ENCODE results near the gene SUCLG2.

The SUCLG2 gene

DNA sequence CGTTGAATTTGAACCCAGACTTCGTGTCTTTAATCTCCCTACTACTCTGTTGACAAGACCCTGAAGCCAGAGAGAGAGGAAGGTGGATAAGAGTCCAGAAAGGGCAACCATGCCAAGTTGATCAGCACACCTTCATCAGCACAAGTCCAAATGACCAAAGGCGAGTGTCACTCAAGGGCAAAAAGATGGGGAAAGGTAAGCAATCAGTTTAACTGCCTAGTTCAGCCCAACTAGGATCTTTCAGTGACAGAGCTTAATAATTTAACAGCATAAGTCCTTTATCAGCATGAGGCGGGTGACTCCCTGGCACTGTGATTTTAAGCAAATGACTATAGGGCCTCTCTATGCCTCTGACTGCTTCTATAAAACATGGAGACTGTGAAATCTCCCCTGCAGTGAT lies 6.2 kb downstream of the SUCLG2 start:
- Histone ChIP-seq H3K14ac (ENCODE audit: low read length in 2 of 2) (no peak overlapping the region), H3K4me3 (ENCODE audit: insufficient read depth in 1 of 2, low read depth in 1 of 2, low read length in 2 of 2) (no peak overlapping the region), H4K91ac (ENCODE audit: low read length) (peak overlapping the region; percentile 40), H3K9me3 (ENCODE audit: control insufficient read depth, low read length) (no peaks in the 10 kb centered on the region), H3K9ac (ENCODE audit: low read length) (peak overlapping the region; percentile 60), H3K27ac (ENCODE audit: low read length, poor library complexity, severe bottlenecking) (peak overlapping the region; percentile 84), H3K27me3 (ENCODE audit: control insufficient read depth in 1 of 2, insufficient read depth in 1 of 2, low read length in 2 of 2) (no peaks in the 10 kb centered on the region), H2AFZ (ENCODE audit: low read depth, low read length) (no peak overlapping the region), H2BK120ac (ENCODE audit: low read depth, low read length) (no peak overlapping the region), H3K79me1 (replicated peaks; ENCODE audit: low read length, poor library complexity, severe bottlenecking) (peaks cover 9% of the 10 kb centered on the region), H3K4me1 (ENCODE audit: control insufficient read depth, insufficient read depth, low read depth, low read length) (peaks cover 5% of the 10 kb centered on the region), H3K36me3 (ENCODE audit: control insufficient read depth in 1 of 2, insufficient read depth in 2 of 2, low read depth in 1 of 2, low read length in 2 of 2) (peaks cover 4 to 9% of the 10 kb centered on the region in 2 experiments), H3K4me2 (ENCODE audit: low read length, poor library complexity, severe bottlenecking) (no peak overlapping the region), H2AK5ac (ENCODE audit: low read length, severe bottlenecking) (peak overlapping the region; percentile 89), H2BK15ac (ENCODE audit: low read depth, poor library complexity, severe bottlenecking) (no peak overlapping the region), H4K8ac (ENCODE audit: low read length) (peak overlapping the region; percentile 64), H3K23ac (ENCODE audit: low read length in 2 of 2) (no peak overlapping the region), H3K18ac (ENCODE audit: low read depth in 1 of 2, low read length in 2 of 2) (peak overlapping the region; percentile 67 to 87), H3K4ac (ENCODE audit: low read depth in 1 of 2, low read length in 2 of 2) (peak overlapping the region in 1 of 2 experiments; percentile 4), H2BK5ac (ENCODE audit: low read depth, low read length, poor library complexity, severe bottlenecking) (peak overlapping the region; percentile 59), H2BK12ac (ENCODE audit: low read length in 2 of 2) (peak overlapping the region; percentile 59 to 88)
- 100% methylated on average over 2 of the region's 4 CpGs for WGBS
- DNase-seq: peak; percentile 11

DNA sequence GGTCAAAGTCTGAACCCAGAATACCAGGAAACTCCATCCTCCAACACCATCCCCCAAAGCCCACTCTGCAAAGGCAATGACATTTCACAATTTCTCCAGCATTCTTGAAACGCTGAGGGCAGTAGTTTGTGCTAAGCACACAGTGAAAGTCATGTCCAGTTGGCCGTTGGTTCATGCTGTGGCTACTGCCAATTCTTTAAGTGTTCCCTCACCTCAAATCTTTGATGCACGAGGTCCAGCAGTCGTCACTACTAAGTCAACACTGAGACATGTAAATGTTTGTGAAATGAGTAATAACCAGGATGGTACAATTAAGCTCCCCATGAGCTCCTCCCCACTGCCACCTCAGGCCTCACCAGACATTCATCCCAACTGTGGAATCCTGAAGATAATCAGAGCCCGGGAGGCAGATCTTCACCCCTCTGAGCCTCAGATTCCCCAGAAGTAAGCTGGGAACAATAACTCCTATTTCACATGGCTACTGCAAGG lies 7.0 kb downstream of the SUCLG2 start:
- 0% methylated on average over 4 of the region's 5 CpGs for WGBS
- Histone ChIP-seq H3K9ac (ENCODE audit: low read length) (peak overlapping the region; percentile 62), H2BK120ac (ENCODE audit: low read depth, low read length) (no peak overlapping the region), H4K91ac (ENCODE audit: low read length) (no peak overlapping the region), H3K27ac (ENCODE audit: low read length, poor library complexity, severe bottlenecking) (peak overlapping the region; percentile 84), H2AK5ac (ENCODE audit: low read length, severe bottlenecking) (no peak overlapping the region), H3K27me3 (ENCODE audit: control insufficient read depth in 1 of 2, insufficient read depth in 1 of 2, low read length in 2 of 2) (no peaks in the 10 kb centered on the region), H3K9me3 (ENCODE audit: control insufficient read depth, low read length) (no peaks in the 10 kb centered on the region), H2BK15ac (ENCODE audit: low read depth, poor library complexity, severe bottlenecking) (no peak overlapping the region), H3K4ac (ENCODE audit: low read depth in 1 of 2, low read length in 2 of 2) (no peak overlapping the region), H3K4me2 (ENCODE audit: low read length, poor library complexity, severe bottlenecking) (no peak overlapping the region), H3K36me3 (ENCODE audit: control insufficient read depth in 1 of 2, insufficient read depth in 2 of 2, low read depth in 1 of 2, low read length in 2 of 2) (peaks cover 4 to 16% of the 10 kb centered on the region in 2 experiments), H2BK12ac (ENCODE audit: low read length in 2 of 2) (no peak overlapping the region), H3K14ac (ENCODE audit: low read length in 2 of 2) (no peak overlapping the region), H3K18ac (ENCODE audit: low read depth in 1 of 2, low read length in 2 of 2) (no peak overlapping the region), H2BK5ac (ENCODE audit: low read depth, low read length, poor library complexity, severe bottlenecking) (no peak overlapping the region), H3K4me3 (ENCODE audit: insufficient read depth in 1 of 2, low read depth in 1 of 2, low read length in 2 of 2) (no peak overlapping the region), H2AFZ (ENCODE audit: low read depth, low read length) (no peak overlapping the region), H3K23ac (ENCODE audit: low read length in 2 of 2) (no peak overlapping the region), H3K79me1 (replicated peaks; ENCODE audit: low read length, poor library complexity, severe bottlenecking) (peaks cover 9% of the 10 kb centered on the region), H3K4me1 (ENCODE audit: control insufficient read depth, insufficient read depth, low read depth, low read length) (peaks cover 5% of the 10 kb centered on the region), H4K8ac (ENCODE audit: low read length) (no peak overlapping the region)
- peak; percentile 99 for DNase-seq

DNA sequence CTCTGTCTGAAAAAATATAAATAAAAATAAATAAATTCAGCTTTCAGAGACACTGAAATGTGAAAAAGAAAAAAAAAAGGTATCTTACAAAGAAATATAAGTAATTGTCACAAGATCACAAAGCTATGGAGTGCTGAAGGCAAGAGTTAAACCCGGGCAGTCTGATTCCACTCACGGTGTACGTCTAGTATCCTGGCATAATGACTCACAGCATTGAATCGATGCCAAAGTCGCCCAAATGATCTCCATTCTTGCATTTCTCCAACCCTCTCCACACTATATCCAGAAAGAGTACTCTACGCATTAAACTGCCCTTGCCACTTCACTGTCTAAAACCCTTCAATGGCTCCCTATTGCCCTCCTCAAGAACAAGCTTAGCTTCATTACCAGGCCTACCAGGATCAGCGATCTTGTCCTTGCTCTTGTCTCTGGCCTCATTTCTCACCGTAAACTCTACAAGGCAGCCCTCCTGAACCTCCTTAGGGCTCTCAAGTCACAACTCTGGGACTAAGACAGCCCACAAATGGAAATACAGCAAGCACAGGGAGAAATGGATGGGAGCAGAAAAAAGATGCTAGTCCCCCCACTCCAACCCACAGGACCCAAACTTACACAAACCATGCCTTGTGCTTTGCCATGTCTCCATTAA lies 7.7 kb downstream of the SUCLG2 start:
- no peak overlapping the region for H2BK12ac ChIP-seq (ENCODE audit: low read length in 2 of 2)

DNA sequence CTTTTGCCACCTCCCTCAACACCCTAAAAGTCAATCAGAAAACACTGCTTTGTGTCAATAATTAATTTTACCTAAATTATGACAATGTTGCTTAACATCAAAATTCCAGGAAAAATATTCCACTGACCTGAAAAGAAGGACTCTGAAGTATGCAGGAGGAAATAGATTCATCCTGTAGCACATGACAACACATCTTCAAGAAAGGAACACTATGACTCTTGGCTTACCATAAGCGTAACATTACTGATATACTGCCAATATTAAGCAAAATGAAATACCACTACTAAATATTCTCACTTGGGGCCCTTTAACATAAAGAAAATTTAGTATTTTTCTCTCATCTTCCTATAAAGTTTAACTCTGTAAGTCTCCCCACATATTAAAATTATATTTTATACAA lies 9.6 kb downstream of the SUCLG2 start:
- Histone ChIP-seq H4K8ac (ENCODE audit: low read length) (no peak overlapping the region), H3K4me3 (ENCODE audit: insufficient read depth in 1 of 2, low read depth in 1 of 2, low read length in 2 of 2) (no peak overlapping the region), H3K4ac (ENCODE audit: low read depth in 1 of 2, low read length in 2 of 2) (no peak overlapping the region), H3K23ac (ENCODE audit: low read length in 2 of 2) (no peak overlapping the region), H4K91ac (ENCODE audit: low read length) (no peak overlapping the region), H3K14ac (ENCODE audit: low read length in 2 of 2) (no peak overlapping the region), H3K4me1 (ENCODE audit: control insufficient read depth, insufficient read depth, low read depth, low read length) (peaks cover 7% of the 10 kb centered on the region), H2BK12ac (ENCODE audit: low read length in 2 of 2) (no peak overlapping the region), H2AK5ac (ENCODE audit: low read length, severe bottlenecking) (no peak overlapping the region), H2BK5ac (ENCODE audit: low read depth, low read length, poor library complexity, severe bottlenecking) (no peak overlapping the region), H2BK15ac (ENCODE audit: low read depth, poor library complexity, severe bottlenecking) (no peak overlapping the region), H2BK120ac (ENCODE audit: low read depth, low read length) (no peak overlapping the region), H3K27me3 (ENCODE audit: control insufficient read depth in 1 of 2, insufficient read depth in 1 of 2, low read length in 2 of 2) (no peaks in the 10 kb centered on the region), H3K4me2 (ENCODE audit: low read length, poor library complexity, severe bottlenecking) (no peak overlapping the region), H3K9me3 (ENCODE audit: control insufficient read depth, low read length) (no peaks in the 10 kb centered on the region), H3K18ac (ENCODE audit: low read depth in 1 of 2, low read length in 2 of 2) (no peak overlapping the region), H3K79me1 (replicated peaks; ENCODE audit: low read length, poor library complexity, severe bottlenecking) (peaks cover 13% of the 10 kb centered on the region), H3K27ac (ENCODE audit: low read length, poor library complexity, severe bottlenecking) (no peak overlapping the region), H3K36me3 (ENCODE audit: control insufficient read depth in 1 of 2, insufficient read depth in 2 of 2, low read depth in 1 of 2, low read length in 2 of 2) (peaks cover 4 to 12% of the 10 kb centered on the region in 2 experiments), H2AFZ (ENCODE audit: low read depth, low read length) (no peak overlapping the region), H3K9ac (ENCODE audit: low read length) (no peak overlapping the region)
- WGBS: 94% methylated on average over 1 of the region's 1 CpG
- DNase-seq: no peak

More for the DNA sequence above, 7.7 kb downstream of the SUCLG2 start:
- peaks cover 5% of the 10 kb centered on the region for H3K4me1 ChIP-seq (ENCODE audit: control insufficient read depth, insufficient read depth, low read depth, low read length)
- no peak overlapping the region for H2AFZ ChIP-seq (ENCODE audit: low read depth, low read length)
- peak; percentile 29 for DNase-seq
- H4K91ac ChIP-seq (ENCODE audit: low read length): no peak overlapping the region
- H3K27me3 ChIP-seq (ENCODE audit: control insufficient read depth in 1 of 2, insufficient read depth in 1 of 2, low read length in 2 of 2): no peaks in the 10 kb centered on the region
- H2AK5ac ChIP-seq (ENCODE audit: low read length, severe bottlenecking): peak overlapping the region; percentile 40
- no peak overlapping the region for H2BK5ac ChIP-seq (ENCODE audit: low read depth, low read length, poor library complexity, severe bottlenecking)
- H2BK120ac ChIP-seq (ENCODE audit: low read depth, low read length): no peak overlapping the region
- H4K8ac ChIP-seq (ENCODE audit: low read length): peak overlapping the region; percentile 21
- H3K18ac ChIP-seq (ENCODE audit: low read depth in 1 of 2, low read length in 2 of 2): peak overlapping the region; percentile 25 to 93
- no peak overlapping the region for H3K4me3 ChIP-seq (ENCODE audit: insufficient read depth in 1 of 2, low read depth in 1 of 2, low read length in 2 of 2)
- peak overlapping the region; percentile 74 for H2BK15ac ChIP-seq (ENCODE audit: low read depth, poor library complexity, severe bottlenecking)
- H3K14ac ChIP-seq (ENCODE audit: low read length in 2 of 2): no peak overlapping the region
- H3K36me3 ChIP-seq (ENCODE audit: control insufficient read depth in 1 of 2, insufficient read depth in 2 of 2, low read depth in 1 of 2, low read length in 2 of 2): peaks cover 4 to 12% of the 10 kb centered on the region in 2 experiments
- no peak overlapping the region for H3K4me2 ChIP-seq (ENCODE audit: low read length, poor library complexity, severe bottlenecking)
- WGBS: 89% methylated on average over 8 of the region's 8 CpGs
- H3K79me1 ChIP-seq (replicated peaks; ENCODE audit: low read length, poor library complexity, severe bottlenecking): peaks cover 13% of the 10 kb centered on the region
- no peaks in the 10 kb centered on the region for H3K9me3 ChIP-seq (ENCODE audit: control insufficient read depth, low read length)
- peak overlapping the region; percentile 62 for H3K9ac ChIP-seq (ENCODE audit: low read length)
- no peak overlapping the region for H3K23ac ChIP-seq (ENCODE audit: low read length in 2 of 2)
- peak overlapping the region in 1 of 2 experiments; percentile 8 for H3K4ac ChIP-seq (ENCODE audit: low read depth in 1 of 2, low read length in 2 of 2)
- peak overlapping the region; percentile 84 for H3K27ac ChIP-seq (ENCODE audit: low read length, poor library complexity, severe bottlenecking)
